HG02623 (cell line): ENCODE measurements around the gene SMIM23.

ENCODE experiments used
- ATAC-seq: cut with Tn5 transposase; IDR thresholded peaks from one replicate; pipeline ENCODE4 v1.9.1; 2021; ENCODE audit warnings: moderate library complexity; ENCODE audit not compliant: unreplicated experiment

Gene SMIM23

DNA sequence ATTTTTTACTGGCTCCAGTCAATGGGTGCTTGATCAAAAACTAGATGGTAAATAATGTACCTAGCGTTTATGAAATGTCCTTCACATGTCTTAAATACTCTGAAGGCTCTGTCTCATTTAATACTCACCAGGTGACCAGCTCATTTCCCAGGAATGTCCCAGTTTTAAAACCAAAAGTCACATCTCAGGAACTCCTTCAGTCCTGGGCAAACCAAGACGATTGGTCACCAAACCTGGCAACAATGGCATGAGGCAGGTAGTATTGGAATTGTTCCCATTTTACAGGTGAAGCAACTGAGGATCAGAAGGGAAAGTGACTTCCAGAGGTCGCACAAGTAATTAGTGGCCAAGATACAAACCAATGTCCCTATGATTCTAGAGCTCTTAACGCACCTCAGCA, 27.7 kb downstream of the SMIM23 start:
- ATAC-seq: no peak

DNA sequence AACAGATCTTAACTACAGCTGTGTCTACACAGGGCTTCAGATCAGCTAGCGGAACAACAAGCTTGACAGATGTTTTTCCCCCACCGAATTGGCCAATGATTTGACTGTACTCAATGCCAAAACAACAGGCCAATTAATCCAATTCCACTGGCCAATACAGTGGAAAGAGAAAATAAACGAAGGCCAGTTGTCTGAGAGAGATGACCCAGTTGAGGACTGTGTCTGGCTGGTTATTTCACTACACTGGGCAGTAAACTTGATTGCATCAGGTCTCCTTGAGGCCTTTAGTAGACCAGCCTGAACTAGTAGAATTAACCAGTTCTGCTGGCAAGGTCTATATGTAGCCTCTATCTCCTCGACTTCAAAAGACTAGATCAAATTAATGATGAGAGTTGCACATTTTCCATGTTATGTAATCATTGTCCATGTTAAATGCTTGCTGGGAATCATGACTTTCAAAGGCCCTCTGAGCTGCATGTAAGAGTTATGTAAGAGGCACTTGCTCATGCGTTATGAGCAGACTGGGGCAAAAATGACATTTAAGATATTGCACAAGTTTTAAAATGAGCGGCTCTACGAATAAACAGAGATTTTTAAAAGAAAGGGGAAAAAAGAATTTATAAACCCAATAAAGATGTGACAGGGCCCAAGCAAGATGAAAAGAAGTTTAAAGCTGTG, 28.3 kb downstream of the SMIM23 start:
- no peak for ATAC-seq

DNA sequence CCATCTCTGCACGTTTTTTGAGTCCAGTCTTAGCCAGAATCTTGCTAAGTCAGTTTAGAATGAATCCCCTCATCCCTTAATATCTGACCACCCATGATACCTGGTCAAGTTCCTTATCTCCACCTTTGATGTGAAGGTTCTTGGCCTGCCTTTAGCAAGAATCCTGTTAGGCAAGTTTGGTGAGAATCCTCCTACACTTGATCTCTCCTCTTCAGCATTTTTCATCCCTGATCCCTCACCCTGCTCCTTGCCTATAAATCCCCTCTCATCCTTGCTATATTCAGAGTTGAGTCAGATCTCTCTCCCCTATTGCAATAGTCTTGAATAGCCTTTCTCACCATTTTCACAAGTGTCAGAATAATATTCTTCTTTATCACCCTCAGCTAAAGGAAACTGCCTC, 31.0 kb downstream of the SMIM23 start:
- ATAC-seq: no peak

- ATAC-seq: no peak
These were observed 34.9 kb downstream of the SMIM23 start for GRCh38 chr5:171820561-171820960.

- no peak for ATAC-seq
These were observed 35.7 kb downstream of the SMIM23 start for GRCh38 chr5:171821286-171821685.

GRCh38 chr5:171823269-171823668, 37.7 kb downstream of the SMIM23 start:
- no peak for ATAC-seq

GRCh38 chr5:171825051-171825450, 39.4 kb downstream of the SMIM23 start:
- ATAC-seq: no peak

DNA sequence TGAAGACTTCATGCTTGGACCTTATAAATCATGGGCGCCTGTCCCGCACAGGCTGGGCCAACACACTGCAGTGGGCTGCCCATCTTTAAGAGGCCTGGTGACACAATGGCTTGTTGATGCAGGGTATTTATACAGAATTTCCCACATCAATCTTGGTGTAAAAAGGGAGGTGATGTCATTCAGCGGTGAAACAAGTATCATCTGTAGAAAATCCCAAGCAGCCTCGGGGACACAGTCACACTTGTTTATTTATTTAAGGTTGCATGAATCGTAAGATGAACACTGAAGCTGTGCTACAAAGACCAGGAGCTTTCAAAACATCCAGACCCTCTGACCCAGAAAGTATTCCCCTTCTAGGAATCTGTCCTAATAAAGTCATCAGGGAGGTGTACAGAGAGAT, 40.5 kb downstream of the SMIM23 start:
- ATAC-seq: no peak

- no peak for ATAC-seq
These were observed 41.5 kb downstream of the SMIM23 start for GRCh38 chr5:171827162-171827561.

- ATAC-seq: no peak
These were observed 45.1 kb downstream of the SMIM23 start for GRCh38 chr5:171830686-171831085.

DNA sequence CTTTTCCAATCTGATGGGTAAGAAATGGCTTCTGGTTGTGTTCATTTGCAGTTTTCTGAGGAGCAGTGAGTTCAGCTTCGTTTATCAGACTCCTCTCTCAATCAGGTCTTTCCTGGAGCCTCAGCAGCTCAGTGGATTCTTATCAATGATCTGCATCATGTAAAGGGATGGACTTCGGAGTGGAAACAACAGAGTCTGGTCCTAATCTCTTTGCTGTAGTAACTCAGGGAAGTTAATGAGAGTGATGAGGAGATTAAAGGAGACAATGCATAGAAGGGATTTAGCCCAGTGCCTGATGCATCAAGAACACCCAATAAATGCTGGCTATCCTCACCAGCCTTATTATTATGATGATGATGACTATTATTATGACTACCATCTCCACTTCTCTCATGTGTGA, 47.2 kb downstream of the SMIM23 start:
- ATAC-seq: no peak

GRCh38 chr5:171834461-171834860, 48.8 kb downstream of the SMIM23 start:
- ATAC-seq: no peak

- no peak for ATAC-seq
These were observed 49.4 kb downstream of the SMIM23 start for GRCh38 chr5:171835066-171835465.

DNA sequence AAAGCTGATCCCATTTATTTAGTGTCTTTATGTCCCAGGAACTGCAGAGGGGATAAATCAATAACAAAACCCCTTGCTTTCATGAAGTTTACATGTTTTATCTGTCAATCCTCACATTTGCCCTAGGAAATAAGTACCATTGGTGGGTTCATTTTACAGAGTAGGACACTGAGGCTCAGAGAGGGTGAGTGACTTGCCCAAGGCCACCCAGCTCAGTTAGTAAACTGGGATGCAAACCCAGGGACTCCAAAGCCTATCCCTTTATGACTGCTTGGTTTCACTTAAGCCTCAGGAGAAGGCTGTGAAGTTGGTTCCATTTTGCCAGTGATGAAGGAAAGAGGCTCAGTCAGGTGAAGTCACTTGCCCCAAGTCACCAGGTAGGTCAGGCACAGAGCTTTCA, 51.9 kb downstream of the SMIM23 start:
- no peak for ATAC-seq

GRCh38 chr5:171838066-171838465, 52.4 kb downstream of the SMIM23 start:
- no peak for ATAC-seq

- ATAC-seq: no peak
These were observed 53.5 kb downstream of the SMIM23 start for GRCh38 chr5:171839112-171839511.

GRCh38 chr5:171840066-171840465, 54.4 kb downstream of the SMIM23 start:
- ATAC-seq: no peak
